Medulla oblongata (tissue), 1 donor: ENCODE measurements around the gene HLA-G.
"Not testable (repeated sequence)": the region's sequence is repeated elsewhere in the genome, so short reads cannot be mapped to it uniquely, and the experiment has no call there.

Experiments used
- DNase-seq: peaks from one replicate; pipeline ENCODE4 v3.0.0-alpha.2; 2015; ENCODE audit errors: extremely low spot score

The HLA-G gene

GRCh38 chr6:29870104-29870503 lies 42.5 kb downstream of the HLA-G start:
- no peak for DNase-seq

- DNase-seq, result no peak
These were observed 45.2 kb downstream of the HLA-G start for GRCh38 chr6:29872791-29873190.

- no peak for DNase-seq
These were observed 47.6 kb downstream of the HLA-G start for GRCh38 chr6:29875257-29875656.

- DNase-seq, result not testable (repeated sequence)
These were observed 48.1 kb downstream of the HLA-G start for GRCh38 chr6:29875734-29876133.
